PC-3 (cell line): ENCODE results near the gene FAM120B. TPM values are rescaled to one million over a fixed set of nuclear protein-coding genes. Genes with fewer than 3 reads are reported as not detected.

Experiments
- ATAC-seq: fragments of 200-7000 bp; cut with Tn5 transposase; 2 replicates; pipeline ENCODE4 v1.9.1; 2020; ENCODE audit warnings: mild to moderate bottlenecking, moderate library complexity
- BruUV-seq: library from RNA; stranded (reverse); fragments of 400-500 nt; replicated peaks from 2 replicates; lab custom pipeline; 2021; lab: Mats Ljungman, UMichigan
- CTCF ChIA-PET: fragments of 300-600 bp; sonication (Branson Sonifier 250); formaldehyde crosslinking; loops from one replicate; lab custom pipeline; 2022; ENCODE audit warnings: antibody characterized with exemption; lab: Charles Lee
- POLR2A ChIA-PET: fragments of 300-600 bp; sonication (Branson Sonifier 250); formaldehyde crosslinking; loops from one replicate; lab custom pipeline; 2022; ENCODE audit warnings: antibody characterized with exemption; ENCODE audit not compliant: unreplicated experiment; lab: Charles Lee
- DNase-seq: peaks from one replicate; pipeline ENCODE4 v3.0.0-alpha.2; 2015
- H2AFZ ChIP-seq: fragments of 300-600 bp; sonication (generic); 2 replicates; pipeline ENCODE4 v1.6.0; 2016; ENCODE audit warnings: antibody characterized with exemption, low read length
- H3F3A ChIP-seq: fragments of 300-600 bp; sonication (generic); one replicate; pipeline ENCODE4 v1.6.0; 2017; ENCODE audit warnings: antibody characterized with exemption, low read length, control low read depth, mild to moderate bottlenecking; ENCODE audit not compliant: unreplicated experiment
- H3K27ac ChIP-seq: fragments of 300-600 bp; sonication (generic); 2 replicates; pipeline ENCODE4 v1.5.1; 2016; ENCODE audit warnings: mild to moderate bottlenecking, low read length
- H3K27me3 ChIP-seq: fragments of 300-600 bp; sonication (generic); 2 replicates; pipeline ENCODE4 v1.6.1; 2016; ENCODE audit warnings: low read length, mixed read lengths
- H3K36me3 ChIP-seq: fragments of 300-600 bp; sonication (generic); 2 replicates; pipeline ENCODE4 v1.6.1; 2016; ENCODE audit warnings: low read depth, mixed run types, low read length, mixed read lengths
- H3K4me1 ChIP-seq: fragments of 300-600 bp; sonication (generic); 2 replicates; pipeline ENCODE4 v1.5.1; 2016; ENCODE audit warnings: low read length; ENCODE audit not compliant: insufficient read depth
- H3K4me2 ChIP-seq: fragments of 300-600 bp; sonication (generic); 2 replicates; pipeline ENCODE4 v1.6.0; 2016; ENCODE audit warnings: low read length
- H3K4me3 ChIP-seq: fragments of 300-600 bp; sonication (generic); 2 replicates; pipeline ENCODE4 v1.5.1; 2016; ENCODE audit warnings: mild to moderate bottlenecking, low read length, mixed read lengths
- H3K79me2 ChIP-seq: fragments of 300-600 bp; sonication (generic); 2 replicates; pipeline ENCODE4 v1.6.1; 2017; ENCODE audit warnings: low read length, mixed read lengths
- H3K9ac ChIP-seq: fragments of 300-600 bp; sonication (generic); 2 replicates; pipeline ENCODE4 v1.6.0; 2016; ENCODE audit warnings: mild to moderate bottlenecking, low read length
- H3K9me2 ChIP-seq: fragments of 300-600 bp; sonication (generic); replicated peaks from 2 replicates; pipeline ENCODE4 v1.6.1; 2016; ENCODE audit warnings: mixed run types, low read length, mixed read lengths
- H3K9me3 ChIP-seq: fragments of 300-600 bp; sonication (generic); 2 replicates; pipeline ENCODE4 v1.6.1; 2016; ENCODE audit warnings: low read length, mixed read lengths
- H4K20me1 ChIP-seq: fragments of 300-600 bp; sonication (generic); 2 replicates; pipeline ENCODE4 v1.6.1; 2016; ENCODE audit warnings: low read length, mixed read lengths
- EZH2 ChIP-seq: fragments of 300-600 bp; sonication (generic); IDR thresholded peaks from one replicate; pipeline ENCODE4 v1.6.1; 2017; ENCODE audit warnings: antibody characterized with exemption, mild to moderate bottlenecking, low read length; ENCODE audit not compliant: unreplicated experiment
- EZH2phosphoT487 ChIP-seq: fragments of 300-600 bp; sonication (generic); IDR thresholded peaks from 2 replicates; pipeline ENCODE4 v1.6.1; 2018; ENCODE audit warnings: mild to moderate bottlenecking, antibody characterized with exemption, low read length, borderline replicate concordance
- intact Hi-C: fragments of 100-400 bp; cut with micrococcal nuclease; formaldehyde crosslinking; loops from 2 replicates; pipeline ENCODE4 v1.9.0; 2023
- total RNA-seq: library from RNA; depleted of rRNA; stranded (reverse); fragments of >200 nt; gene quantifications from 2 replicates; pipeline ENCODE4 v1.2.3, GENCODE V29; 2014
- TF ChIP-seq, protein P1 (sequence below): fragments of 300-600 bp; sonication (generic); conservative IDR thresholded peaks from 2 replicates; pipeline ENCODE4 v1.5.1; 2017; ENCODE audit warnings: antibody characterized with exemption, low read depth, mild to moderate bottlenecking, low read length

Gene FAM120B
- total RNA-seq, 1 experiment from 2014 or later, result 8.7 TPM

DNA sequence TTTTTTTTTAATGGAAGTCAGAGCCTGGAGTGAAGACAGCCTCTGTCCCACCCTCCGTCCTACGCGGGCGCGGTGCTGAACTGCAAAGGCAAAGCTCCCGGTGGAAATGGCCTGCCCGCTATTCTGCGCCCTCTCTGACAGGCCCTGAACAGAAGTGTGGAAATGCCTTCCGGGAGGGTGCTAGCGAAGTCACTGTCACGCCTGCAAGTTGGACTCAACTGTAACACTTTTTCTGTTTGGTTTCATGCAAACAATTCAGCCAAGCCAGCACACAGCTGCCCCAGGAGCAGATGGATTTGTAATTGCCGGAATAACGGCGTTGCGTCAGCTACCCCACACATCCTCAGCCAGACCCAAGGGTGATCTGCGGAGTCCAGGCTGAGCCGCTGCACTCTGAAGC lies 138.9 kb downstream of the FAM120B start:
- Histone ChIP-seq H3K36me3 (no peaks in the 10 kb centered on the region), H3K79me2 (no peaks in the 10 kb centered on the region), H3K27me3 (no peaks in the 10 kb centered on the region), H3F3A (no peaks in the 10 kb centered on the region), H4K20me1 (no peaks in the 10 kb centered on the region), H2AFZ (no peak overlapping the region), H3K9ac (no peak overlapping the region), H3K4me3 (no peak overlapping the region), H3K9me2 (no peaks in the 10 kb centered on the region), H3K27ac (no peak overlapping the region), H3K9me3 (no peaks in the 10 kb centered on the region), H3K4me1 (no peaks in the 10 kb centered on the region), H3K4me2 (no peak overlapping the region)
- no TSS peak for BruUV-seq
- intact Hi-C loops, result no loop called here
- no peak for ATAC-seq
- CTCF ChIA-PET, result no interaction called here
- DNase-seq, result no peak
- TF ChIP-seq, protein P1, sequence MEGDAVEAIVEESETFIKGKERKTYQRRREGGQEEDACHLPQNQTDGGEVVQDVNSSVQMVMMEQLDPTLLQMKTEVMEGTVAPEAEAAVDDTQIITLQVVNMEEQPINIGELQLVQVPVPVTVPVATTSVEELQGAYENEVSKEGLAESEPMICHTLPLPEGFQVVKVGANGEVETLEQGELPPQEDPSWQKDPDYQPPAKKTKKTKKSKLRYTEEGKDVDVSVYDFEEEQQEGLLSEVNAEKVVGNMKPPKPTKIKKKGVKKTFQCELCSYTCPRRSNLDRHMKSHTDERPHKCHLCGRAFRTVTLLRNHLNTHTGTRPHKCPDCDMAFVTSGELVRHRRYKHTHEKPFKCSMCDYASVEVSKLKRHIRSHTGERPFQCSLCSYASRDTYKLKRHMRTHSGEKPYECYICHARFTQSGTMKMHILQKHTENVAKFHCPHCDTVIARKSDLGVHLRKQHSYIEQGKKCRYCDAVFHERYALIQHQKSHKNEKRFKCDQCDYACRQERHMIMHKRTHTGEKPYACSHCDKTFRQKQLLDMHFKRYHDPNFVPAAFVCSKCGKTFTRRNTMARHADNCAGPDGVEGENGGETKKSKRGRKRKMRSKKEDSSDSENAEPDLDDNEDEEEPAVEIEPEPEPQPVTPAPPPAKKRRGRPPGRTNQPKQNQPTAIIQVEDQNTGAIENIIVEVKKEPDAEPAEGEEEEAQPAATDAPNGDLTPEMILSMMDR, result no peak
- TF ChIP-seq EZH2phosphoT487 (no peak), EZH2 (no peak)
- POLR2A ChIA-PET, result no interaction called here

DNA sequence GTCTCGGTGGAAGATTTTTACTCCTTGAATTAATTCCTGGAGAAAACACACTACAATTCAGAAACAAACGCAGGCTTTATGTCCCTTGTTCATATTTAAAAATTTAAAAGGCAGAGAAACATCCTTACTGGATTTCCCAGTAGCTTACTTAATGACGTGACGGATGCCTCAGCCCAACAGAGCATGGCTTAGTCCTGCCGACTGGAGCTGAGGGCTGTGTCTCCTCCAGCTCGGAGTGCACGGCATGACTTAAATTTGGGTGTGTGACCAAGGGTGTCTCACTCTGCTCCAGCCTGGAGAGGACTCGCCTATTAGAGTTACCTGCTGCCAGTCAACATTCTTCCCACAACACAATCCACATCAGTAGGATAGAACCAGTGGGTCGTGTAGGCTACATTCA lies 139.4 kb downstream of the FAM120B start:
- Histone ChIP-seq H3K27me3 (no peaks in the 10 kb centered on the region), H3K27ac (no peak overlapping the region), H4K20me1 (no peaks in the 10 kb centered on the region), H3K79me2 (no peaks in the 10 kb centered on the region), H3K9ac (no peak overlapping the region), H3K4me1 (no peaks in the 10 kb centered on the region), H3F3A (no peaks in the 10 kb centered on the region), H3K9me2 (no peaks in the 10 kb centered on the region), H3K4me3 (no peak overlapping the region), H3K36me3 (no peaks in the 10 kb centered on the region), H2AFZ (no peak overlapping the region), H3K9me3 (no peaks in the 10 kb centered on the region), H3K4me2 (no peak overlapping the region)
- ATAC-seq (no peak), DNase-seq (no peak)
- intact Hi-C loops, result no loop called here
- no TSS peak for BruUV-seq
- CTCF ChIA-PET, result no interaction called here
- POLR2A ChIA-PET, result no interaction called here
- TF ChIP-seq EZH2phosphoT487 (no peak), EZH2 (no peak)
- TF ChIP-seq, protein P1, result no peak

DNA sequence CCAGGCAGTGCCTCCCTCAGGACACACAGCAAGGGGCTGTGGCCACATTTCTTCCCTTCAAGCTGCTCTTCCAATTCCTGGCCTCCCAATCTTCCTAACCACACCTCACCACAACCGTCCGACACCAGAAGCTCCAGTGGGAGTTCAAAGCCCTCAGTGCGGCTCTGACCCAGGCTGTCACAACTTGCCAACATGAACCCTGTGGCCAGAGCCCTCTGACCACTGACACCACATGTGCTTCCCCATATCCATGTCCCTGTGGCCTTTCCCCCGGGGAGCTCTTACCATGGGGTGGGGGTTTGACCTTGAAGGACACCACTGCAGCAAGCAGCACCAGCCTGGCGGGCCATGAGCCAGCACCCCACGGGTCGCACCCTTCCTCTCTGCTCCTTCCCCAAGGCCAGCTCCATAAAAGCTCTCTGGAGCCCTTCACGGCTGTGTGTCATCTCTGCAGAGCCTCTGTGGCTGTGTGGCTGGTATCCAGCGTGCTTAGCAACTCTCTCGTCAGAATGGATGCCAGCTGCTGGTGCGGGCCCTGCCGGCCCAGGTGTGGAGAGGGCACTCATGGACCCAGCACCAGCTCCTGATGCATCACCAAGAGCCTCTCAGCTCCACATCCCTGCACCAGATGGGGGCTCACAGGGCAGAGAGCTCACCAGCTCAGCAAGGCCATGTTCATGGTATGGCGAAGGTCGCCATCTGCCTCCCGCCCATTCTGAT lies 140.4 kb downstream of the FAM120B start:
- no peaks in the 10 kb centered on the region for H3F3A ChIP-seq
- H3K9me3 ChIP-seq, result no peaks in the 10 kb centered on the region
- intact Hi-C loops, result no loop called here
- H3K4me2 ChIP-seq, result no peak overlapping the region
- H3K36me3 ChIP-seq, result no peaks in the 10 kb centered on the region
- TF ChIP-seq EZH2phosphoT487 (no peak), EZH2 (no peak)
- TF ChIP-seq, protein P1, result no peak
- no TSS peak for BruUV-seq
- H3K9me2 ChIP-seq, result no peaks in the 10 kb centered on the region
- DNase-seq, result no peak
- no peak for ATAC-seq
- H3K9ac ChIP-seq, result no peak overlapping the region
- no peaks in the 10 kb centered on the region for H3K27me3 ChIP-seq
- H3K79me2 ChIP-seq, result no peaks in the 10 kb centered on the region
- ChIA-PET CTCF (no interaction called here), POLR2A (no interaction called here)
- no peak overlapping the region for H2AFZ ChIP-seq
- H3K4me1 ChIP-seq, result no peaks in the 10 kb centered on the region
- no peak overlapping the region for H3K27ac ChIP-seq
- H3K4me3 ChIP-seq, result no peak overlapping the region
- no peaks in the 10 kb centered on the region for H4K20me1 ChIP-seq
